Mesendoderm (in vitro differentiated cells): ENCODE data around the gene XCR1.
A peak's percentile ranks its signal among the peaks of the same experiment; 100 is the strongest.
"Not testable (repeated sequence)": the region's sequence is repeated elsewhere in the genome, so short reads cannot be mapped to it uniquely, and the experiment has no call there.

Experiments
- DNase-seq: peaks from one replicate; pipeline ENCODE4 v3.0.0; 2013
- H2AK5ac ChIP-seq: 2 replicates; pipeline ENCODE4 v1.6.1; 2013; ENCODE audit warnings: low read length, inconsistent platforms
- H2BK120ac ChIP-seq: 2 replicates; pipeline ENCODE4 v1.6.1; 2013; ENCODE audit warnings: low read depth, mild to moderate bottlenecking, low read length, moderate library complexity, mixed read lengths
- H2BK15ac ChIP-seq: replicated peaks from 2 replicates; pipeline ENCODE4 v1.6.1; 2013; ENCODE audit warnings: low read depth, mild to moderate bottlenecking, moderate library complexity
- H2BK5ac ChIP-seq: 2 replicates; pipeline ENCODE4 v1.6.1; 2013; ENCODE audit warnings: low read length, inconsistent platforms
- H3K18ac ChIP-seq: 2 replicates; pipeline ENCODE4 v1.6.1; 2013; ENCODE audit warnings: mild to moderate bottlenecking, low read length, mixed read lengths
- H3K23ac ChIP-seq: one replicate; pipeline ENCODE4 v1.6.1; 2013; ENCODE audit warnings: low read length
- H3K27ac ChIP-seq: 2 replicates; pipeline ENCODE4 v1.5.1; 2013; ENCODE audit warnings: low read depth, mild to moderate bottlenecking, inconsistent platforms, low read length, moderate library complexity
- H3K27me3 ChIP-seq: 2 replicates; pipeline ENCODE4 v1.6.1; 2013; ENCODE audit warnings: low read length, control low read depth, mild to moderate bottlenecking, inconsistent platforms; ENCODE audit not compliant: insufficient read depth, poor library complexity
- H3K36me3 ChIP-seq: 2 replicates; pipeline ENCODE4 v1.6.1; 2013; ENCODE audit warnings: low read length, inconsistent platforms; ENCODE audit not compliant: control insufficient read depth, insufficient read depth
- H3K4ac ChIP-seq: one replicate; pipeline ENCODE4 v1.6.1; 2013; ENCODE audit warnings: low read depth, mild to moderate bottlenecking, low read length, moderate library complexity
- H3K4me1 ChIP-seq: 2 replicates; pipeline ENCODE4 v1.6.1; 2013; ENCODE audit warnings: low read depth, low read length, inconsistent platforms; ENCODE audit not compliant: control insufficient read depth
- H3K4me2 ChIP-seq: 2 replicates; pipeline ENCODE4 v1.6.1; 2013; ENCODE audit warnings: low read length
- H3K4me3 ChIP-seq: 2 replicates; pipeline ENCODE4 v1.5.1; 2013; ENCODE audit warnings: mild to moderate bottlenecking, low read length
- H3K56ac ChIP-seq: one replicate; pipeline ENCODE4 v1.6.1; 2013; ENCODE audit warnings: low read length
- H3K79me1 ChIP-seq: 2 replicates; pipeline ENCODE4 v1.6.1; 2013; ENCODE audit warnings: low read length, inconsistent platforms
- H3K79me2 ChIP-seq: 2 replicates; pipeline ENCODE4 v1.6.1; 2013; ENCODE audit warnings: mild to moderate bottlenecking, low read length; ENCODE audit not compliant: control insufficient read depth, insufficient read depth
- H3K9ac ChIP-seq: 2 replicates; pipeline ENCODE4 v1.6.1; 2013; ENCODE audit warnings: low read length, inconsistent platforms
- H4K5ac ChIP-seq: one replicate; pipeline ENCODE4 v1.6.1; 2013; ENCODE audit warnings: low read length
- H4K8ac ChIP-seq: one replicate; pipeline ENCODE4 v1.6.1; 2013; ENCODE audit warnings: low read depth, mild to moderate bottlenecking, control low read depth, low read length, moderate library complexity
- WGBS: extraction: QIAGEN DNeasy Blood & Tissue Kit; methylation state at CpG from one replicate; pipeline ENCODE4 v1.1.7; 2013; ENCODE audit warnings: low lambda C conversion rate, missing lambda C conversion rate; ENCODE audit not compliant: insufficient coverage; ENCODE audit errors: extremely low coverage; 5-methylcytosine and 5-hydroxymethylcytosine counted together

XCR1 gene

DNA sequence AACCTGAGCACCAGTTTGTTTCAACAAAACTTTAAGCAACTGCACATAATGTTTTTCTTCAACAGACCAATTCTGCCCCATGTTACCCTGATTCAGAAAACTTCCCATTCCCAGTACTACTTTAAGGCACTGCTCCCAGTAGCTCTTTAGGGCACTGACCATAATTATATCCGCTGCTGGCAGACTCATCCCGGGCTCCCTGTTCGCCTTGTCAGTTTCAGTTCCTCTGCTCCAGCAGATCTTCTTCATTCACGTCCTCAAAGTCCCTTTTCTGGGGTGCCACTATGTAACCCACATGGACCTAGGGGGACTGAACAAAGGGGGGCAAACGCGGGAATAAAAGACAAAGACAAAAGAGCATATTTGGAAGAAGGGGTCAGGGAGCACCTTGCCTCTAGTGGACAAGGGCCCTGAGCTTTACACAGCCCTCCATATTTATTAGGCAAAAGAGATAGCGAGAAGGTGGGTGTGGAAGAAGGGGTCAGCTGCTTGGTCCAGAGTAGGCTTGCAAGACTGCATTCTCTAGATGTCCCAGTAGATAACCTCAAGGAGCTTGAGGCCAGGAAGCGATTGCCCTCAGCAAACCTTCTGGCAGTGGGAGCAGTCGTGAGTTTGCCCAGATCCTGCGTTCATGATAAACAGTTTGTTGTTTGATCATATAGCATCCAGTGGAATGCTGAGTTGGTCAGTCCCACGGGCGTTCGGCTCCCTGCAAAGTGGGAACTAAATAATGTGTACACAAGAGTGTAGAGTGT lies 26.7 kb upstream of the XCR1 start:
- not testable (repeated sequence) for H3K4me3 ChIP-seq, H3K18ac ChIP-seq, H2AK5ac ChIP-seq, H3K9ac ChIP-seq, H2BK15ac ChIP-seq, DNase-seq, H3K79me1 ChIP-seq, H4K5ac ChIP-seq, H3K36me3 ChIP-seq, H3K56ac ChIP-seq, H3K23ac ChIP-seq, H3K4ac ChIP-seq, H2BK5ac ChIP-seq, H2BK120ac ChIP-seq, H4K8ac ChIP-seq, H3K4me1 ChIP-seq, H3K27ac ChIP-seq, H3K4me2 ChIP-seq, H3K79me2 ChIP-seq, H3K27me3 ChIP-seq
- no CpG with 5 or more reads among the region's 13 CpGs for WGBS

DNA sequence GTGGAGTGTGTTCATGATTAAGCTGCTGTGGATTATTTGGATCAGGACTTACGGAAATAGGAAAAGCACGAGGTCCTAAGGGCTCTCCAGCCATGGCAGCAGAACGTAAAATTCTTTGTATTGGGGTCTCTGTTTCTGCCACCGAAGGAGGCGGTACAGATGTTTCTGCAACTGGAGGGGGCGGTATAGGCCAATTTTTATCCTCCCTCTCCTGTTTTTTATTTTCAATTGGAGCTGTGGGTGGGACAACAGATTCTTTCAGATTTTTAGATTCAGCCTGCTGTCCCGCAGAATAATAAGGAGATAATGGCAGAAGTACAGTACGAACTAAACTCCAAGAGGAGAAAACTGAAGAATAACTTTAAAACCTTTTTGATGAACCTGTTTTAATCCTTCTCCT lies 26.0 kb upstream of the XCR1 start:
- not testable (repeated sequence) for H3K27me3 ChIP-seq, H3K79me1 ChIP-seq, H4K8ac ChIP-seq, H3K18ac ChIP-seq, H2AK5ac ChIP-seq, H3K4me2 ChIP-seq, H3K56ac ChIP-seq, H3K4me3 ChIP-seq, H3K4me1 ChIP-seq, H3K23ac ChIP-seq, H3K79me2 ChIP-seq, H3K9ac ChIP-seq, H2BK15ac ChIP-seq, H2BK120ac ChIP-seq, H3K36me3 ChIP-seq, H3K4ac ChIP-seq, DNase-seq, H3K27ac ChIP-seq, H4K5ac ChIP-seq, H2BK5ac ChIP-seq
- no CpG with 5 or more reads among the region's 8 CpGs for WGBS

DNA sequence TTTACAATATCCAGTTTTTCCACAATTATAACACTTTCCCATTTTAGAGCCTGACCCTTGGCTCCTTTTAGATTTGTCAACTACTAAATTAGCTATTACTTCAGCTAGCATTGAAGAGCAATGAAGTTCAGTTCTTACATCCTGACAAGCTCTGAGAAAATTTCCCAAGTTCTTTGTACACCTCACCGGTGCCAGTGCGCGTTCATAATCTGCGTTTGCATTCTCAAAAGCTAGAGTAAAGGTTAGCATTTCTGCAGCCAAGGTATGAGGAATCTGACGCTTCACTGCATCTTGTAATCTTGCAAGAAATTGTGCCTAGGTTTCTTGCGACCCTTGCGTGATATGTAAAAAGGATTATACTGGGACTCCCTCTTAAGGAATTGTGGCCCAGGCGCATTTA lies 25.2 kb upstream of the XCR1 start:
- no peaks in the 10 kb centered on the region for H3K36me3 ChIP-seq
- WGBS = no CpG with 5 or more reads among the region's 8 CpGs
- no peak overlapping the region for H3K4me2 ChIP-seq

DNA sequence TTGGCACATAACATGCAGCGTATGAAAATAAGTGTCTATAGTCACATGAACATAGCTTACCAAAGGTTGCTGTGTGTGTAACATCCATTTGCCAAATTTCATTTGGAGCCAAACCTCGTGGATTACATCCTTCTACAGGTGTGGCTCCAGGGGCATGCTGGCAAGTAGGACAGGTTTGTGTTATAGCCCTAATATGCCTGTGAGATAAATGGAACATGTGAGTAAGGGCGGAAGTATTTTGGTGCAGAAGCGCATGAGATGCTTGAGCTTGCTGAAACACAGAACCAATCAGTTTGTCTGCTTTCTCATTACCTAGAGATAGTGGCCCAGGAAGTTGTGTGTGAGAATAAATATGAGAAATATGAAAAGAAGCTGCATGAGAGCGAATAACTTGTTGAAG lies 21.8 kb upstream of the XCR1 start:
- Histone ChIP-seq H3K4me2 (no peak overlapping the region), H3K23ac (no peak overlapping the region), H3K27me3 (no peaks in the 10 kb centered on the region), H3K56ac (no peak overlapping the region), H4K5ac (no peak overlapping the region), H3K9ac (no peak overlapping the region), H3K4ac (no peak overlapping the region), H3K27ac (no peak overlapping the region), H4K8ac (no peak overlapping the region), H2BK120ac (no peak overlapping the region), H3K79me1 (no peaks in the 10 kb centered on the region), H2BK15ac (no peak overlapping the region), H3K79me2 (no peaks in the 10 kb centered on the region), H3K18ac (no peak overlapping the region), H2BK5ac (no peak overlapping the region), H2AK5ac (no peak overlapping the region), H3K4me3 (no peak overlapping the region), H3K4me1 (no peaks in the 10 kb centered on the region), H3K36me3 (no peaks in the 10 kb centered on the region)
- DNase-seq = no peak
- WGBS = no CpG with 5 or more reads among the region's 5 CpGs

More for the DNA sequence above, 25.2 kb upstream of the XCR1 start:
- no peaks in the 10 kb centered on the region for H3K4me1 ChIP-seq
- H3K27ac ChIP-seq = no peak overlapping the region
- H3K18ac ChIP-seq = no peak overlapping the region
- no peak for DNase-seq
- no peak overlapping the region for H3K56ac ChIP-seq
- H2BK120ac ChIP-seq = no peak overlapping the region
- H2BK15ac ChIP-seq = no peak overlapping the region
- no peak overlapping the region for H3K23ac ChIP-seq
- H4K5ac ChIP-seq = no peak overlapping the region
- H4K8ac ChIP-seq = no peak overlapping the region
- no peak overlapping the region for H2BK5ac ChIP-seq
- no peak overlapping the region for H3K9ac ChIP-seq
- H3K27me3 ChIP-seq = no peaks in the 10 kb centered on the region
- no peak overlapping the region for H2AK5ac ChIP-seq
- H3K79me1 ChIP-seq = no peaks in the 10 kb centered on the region
- H3K4ac ChIP-seq = no peak overlapping the region
- no peaks in the 10 kb centered on the region for H3K79me2 ChIP-seq
- no peak overlapping the region for H3K4me3 ChIP-seq

DNA sequence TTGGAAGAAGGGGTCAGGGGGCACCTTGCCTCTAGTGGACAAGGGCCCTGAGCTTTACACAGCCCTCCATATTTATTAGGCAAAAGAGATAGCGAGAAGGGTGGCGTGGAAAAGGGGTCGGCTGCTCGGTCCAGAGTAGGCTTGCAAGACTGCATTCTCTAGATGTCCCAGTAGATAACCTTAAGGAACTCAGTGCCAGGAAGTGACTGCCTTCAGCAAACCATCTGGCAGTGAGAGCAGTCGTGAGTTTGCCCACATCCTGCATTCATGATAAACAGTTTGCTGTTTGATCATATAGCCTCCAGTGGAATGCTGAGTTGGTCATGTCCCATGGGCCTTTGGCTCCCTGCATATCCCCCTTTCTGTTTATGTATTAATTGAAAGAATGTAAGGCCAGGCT lies 18.9 kb upstream of the XCR1 start:
- not testable (repeated sequence) for H3K4me1 ChIP-seq, H4K8ac ChIP-seq, H3K18ac ChIP-seq, H3K79me2 ChIP-seq, H3K27ac ChIP-seq, H3K4me3 ChIP-seq, H3K23ac ChIP-seq, H2BK15ac ChIP-seq, H3K36me3 ChIP-seq, H2AK5ac ChIP-seq, H3K9ac ChIP-seq, H2BK120ac ChIP-seq, H3K56ac ChIP-seq, H3K79me1 ChIP-seq, H3K4me2 ChIP-seq, H3K4ac ChIP-seq, H3K27me3 ChIP-seq, H4K5ac ChIP-seq, H2BK5ac ChIP-seq
- DNase-seq = peak; percentile 7
- no CpG with 5 or more reads among the region's 5 CpGs for WGBS

DNA sequence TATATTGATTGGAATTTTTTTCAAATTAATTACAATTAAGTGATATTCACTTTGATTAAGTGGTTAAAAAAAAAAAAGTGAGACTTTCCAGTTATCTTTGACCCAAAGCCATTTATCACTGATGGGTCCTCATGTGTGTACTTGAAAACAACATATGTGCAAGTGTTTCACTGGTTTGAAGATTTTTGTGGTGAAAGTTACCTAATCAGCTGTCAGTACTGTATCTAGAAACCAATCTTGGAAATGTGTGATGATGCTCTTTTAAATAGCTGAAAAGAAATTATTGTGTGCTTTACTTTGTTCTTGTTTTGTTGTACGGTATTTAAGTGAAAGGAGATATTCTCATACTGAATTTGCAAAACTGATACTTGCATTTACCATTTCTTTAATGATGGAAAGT lies 11.6 kb upstream of the XCR1 start:
- no peak overlapping the region for H4K8ac ChIP-seq
- no peak overlapping the region for H3K56ac ChIP-seq
- H3K79me2 ChIP-seq = no peaks in the 10 kb centered on the region
- no peak overlapping the region for H2AK5ac ChIP-seq
- no peaks in the 10 kb centered on the region for H3K36me3 ChIP-seq
- H3K18ac ChIP-seq = no peak overlapping the region
- H3K4me1 ChIP-seq = no peaks in the 10 kb centered on the region
- H2BK15ac ChIP-seq = no peak overlapping the region
- no peaks in the 10 kb centered on the region for H3K27me3 ChIP-seq
- H3K4me3 ChIP-seq = no peak overlapping the region
- H4K5ac ChIP-seq = no peak overlapping the region
- H2BK120ac ChIP-seq = no peak overlapping the region
- no peak overlapping the region for H3K9ac ChIP-seq
- H3K23ac ChIP-seq = no peak overlapping the region
- no peak overlapping the region for H3K4me2 ChIP-seq
- no peak for DNase-seq
- no peak overlapping the region for H3K27ac ChIP-seq
- no peaks in the 10 kb centered on the region for H3K79me1 ChIP-seq
- H3K4ac ChIP-seq = no peak overlapping the region
- no CpG with 5 or more reads among the region's 1 CpG for WGBS
- H2BK5ac ChIP-seq = no peak overlapping the region
